Mesendoderm (in vitro differentiated cells): ENCODE measurements around the gene FAM149A.

Source experiments
- DNase-seq: peaks from one replicate; pipeline ENCODE4 v3.0.0; 2013
- H2AK5ac ChIP-seq: 2 replicates; pipeline ENCODE4 v1.6.1; 2013; ENCODE audit warnings: low read length, inconsistent platforms
- H2BK120ac ChIP-seq: 2 replicates; pipeline ENCODE4 v1.6.1; 2013; ENCODE audit warnings: low read depth, mild to moderate bottlenecking, low read length, moderate library complexity, mixed read lengths
- H2BK15ac ChIP-seq: replicated peaks from 2 replicates; pipeline ENCODE4 v1.6.1; 2013; ENCODE audit warnings: low read depth, mild to moderate bottlenecking, moderate library complexity
- H2BK5ac ChIP-seq: 2 replicates; pipeline ENCODE4 v1.6.1; 2013; ENCODE audit warnings: low read length, inconsistent platforms
- H3K18ac ChIP-seq: 2 replicates; pipeline ENCODE4 v1.6.1; 2013; ENCODE audit warnings: mild to moderate bottlenecking, low read length, mixed read lengths
- H3K23ac ChIP-seq: one replicate; pipeline ENCODE4 v1.6.1; 2013; ENCODE audit warnings: low read length
- H3K27ac ChIP-seq: 2 replicates; pipeline ENCODE4 v1.5.1; 2013; ENCODE audit warnings: low read depth, mild to moderate bottlenecking, inconsistent platforms, low read length, moderate library complexity
- H3K27me3 ChIP-seq: 2 replicates; pipeline ENCODE4 v1.6.1; 2013; ENCODE audit warnings: low read length, control low read depth, mild to moderate bottlenecking, inconsistent platforms; ENCODE audit not compliant: insufficient read depth, poor library complexity
- H3K36me3 ChIP-seq: 2 replicates; pipeline ENCODE4 v1.6.1; 2013; ENCODE audit warnings: low read length, inconsistent platforms; ENCODE audit not compliant: control insufficient read depth, insufficient read depth
- H3K4ac ChIP-seq: one replicate; pipeline ENCODE4 v1.6.1; 2013; ENCODE audit warnings: low read depth, mild to moderate bottlenecking, low read length, moderate library complexity
- H3K4me1 ChIP-seq: 2 replicates; pipeline ENCODE4 v1.6.1; 2013; ENCODE audit warnings: low read depth, low read length, inconsistent platforms; ENCODE audit not compliant: control insufficient read depth
- H3K4me2 ChIP-seq: 2 replicates; pipeline ENCODE4 v1.6.1; 2013; ENCODE audit warnings: low read length
- H3K4me3 ChIP-seq: 2 replicates; pipeline ENCODE4 v1.5.1; 2013; ENCODE audit warnings: mild to moderate bottlenecking, low read length
- H3K56ac ChIP-seq: one replicate; pipeline ENCODE4 v1.6.1; 2013; ENCODE audit warnings: low read length
- H3K79me1 ChIP-seq: 2 replicates; pipeline ENCODE4 v1.6.1; 2013; ENCODE audit warnings: low read length, inconsistent platforms
- H3K79me2 ChIP-seq: 2 replicates; pipeline ENCODE4 v1.6.1; 2013; ENCODE audit warnings: mild to moderate bottlenecking, low read length; ENCODE audit not compliant: control insufficient read depth, insufficient read depth
- H3K9ac ChIP-seq: 2 replicates; pipeline ENCODE4 v1.6.1; 2013; ENCODE audit warnings: low read length, inconsistent platforms
- H4K5ac ChIP-seq: one replicate; pipeline ENCODE4 v1.6.1; 2013; ENCODE audit warnings: low read length
- H4K8ac ChIP-seq: one replicate; pipeline ENCODE4 v1.6.1; 2013; ENCODE audit warnings: low read depth, mild to moderate bottlenecking, control low read depth, low read length, moderate library complexity
- WGBS: extraction: QIAGEN DNeasy Blood & Tissue Kit; methylation state at CpG from one replicate; pipeline ENCODE4 v1.1.7; 2013; ENCODE audit warnings: low lambda C conversion rate, missing lambda C conversion rate; ENCODE audit not compliant: insufficient coverage; ENCODE audit errors: extremely low coverage; 5-methylcytosine and 5-hydroxymethylcytosine counted together

The FAM149A gene

GRCh38 chr4:186068581-186069348, 35.7 kb upstream of the FAM149A start, which contains the start of gene TLR3:
TLR3 (plus strand) TSS chr4:186069156; CDS start chr4:186076620, 7,464 bp downstream.
- Histone ChIP-seq H3K4me2 (no peak within 1 kb of the TSS), H3K79me2 (no peaks in the 10 kb centered on the region), H3K9ac (no peak within 1 kb of the TSS), H4K5ac (no peak within 1 kb of the TSS), H2BK15ac (no peak within 1 kb of the TSS), H2BK120ac (no peak within 1 kb of the TSS), H2BK5ac (no peak within 1 kb of the TSS), H2AK5ac (no peak within 1 kb of the TSS), H3K79me1 (no peaks in the 10 kb centered on the region), H3K36me3 (no peaks in the 10 kb centered on the region), H3K23ac (no peak within 1 kb of the TSS), H3K56ac (no peak within 1 kb of the TSS), H3K4me1 (no peaks in the 10 kb centered on the region), H3K4me3 (no peak within 1 kb of the TSS), H3K18ac (no peak within 1 kb of the TSS), H3K27ac (no peak within 1 kb of the TSS), H3K4ac (no peak within 1 kb of the TSS), H4K8ac (no peak within 1 kb of the TSS), H3K27me3 (no peaks in the 10 kb centered on the region)
- WGBS = no CpG with 5 or more reads among the region's 12 CpGs
- no peak for DNase-seq

GRCh38 chr4:186069729-186070128, 34.8 kb upstream of the FAM149A start:
- Histone ChIP-seq H3K36me3 (no peaks in the 10 kb centered on the region), H3K9ac (no peak overlapping the region), H3K18ac (no peak overlapping the region), H3K56ac (no peak overlapping the region), H3K4ac (no peak overlapping the region), H2AK5ac (no peak overlapping the region), H3K27ac (no peak overlapping the region), H3K4me3 (no peak overlapping the region), H3K27me3 (no peaks in the 10 kb centered on the region), H4K5ac (no peak overlapping the region), H2BK15ac (no peak overlapping the region), H3K79me2 (no peaks in the 10 kb centered on the region), H2BK120ac (no peak overlapping the region), H4K8ac (no peak overlapping the region), H3K79me1 (no peaks in the 10 kb centered on the region), H3K4me1 (no peaks in the 10 kb centered on the region), H3K4me2 (no peak overlapping the region), H2BK5ac (no peak overlapping the region), H3K23ac (no peak overlapping the region)
- DNase-seq = no peak
- no CpG with 5 or more reads among the region's 4 CpGs for WGBS

- H3K4me1 ChIP-seq = no peaks in the 10 kb centered on the region
- no peaks in the 10 kb centered on the region for H3K27me3 ChIP-seq
- no peak overlapping the region for H3K4me3 ChIP-seq
- H3K18ac ChIP-seq = no peak overlapping the region
- no peaks in the 10 kb centered on the region for H3K79me2 ChIP-seq
- H3K79me1 ChIP-seq = no peaks in the 10 kb centered on the region
- H3K56ac ChIP-seq = no peak overlapping the region
- no peak for DNase-seq
- no peak overlapping the region for H3K9ac ChIP-seq
- no peak overlapping the region for H2BK120ac ChIP-seq
- no peak overlapping the region for H3K23ac ChIP-seq
- no peak overlapping the region for H2BK5ac ChIP-seq
- H4K5ac ChIP-seq = no peak overlapping the region
- no peak overlapping the region for H2AK5ac ChIP-seq
- H3K4me2 ChIP-seq = no peak overlapping the region
- no peaks in the 10 kb centered on the region for H3K36me3 ChIP-seq
- no peak overlapping the region for H3K27ac ChIP-seq
- no CpG with 5 or more reads among the region's 10 CpGs for WGBS
- no peak overlapping the region for H3K4ac ChIP-seq
- no peak overlapping the region for H2BK15ac ChIP-seq
- no peak overlapping the region for H4K8ac ChIP-seq
Observed at GRCh38 chr4:186072516-186072915, 32.0 kb upstream of the FAM149A start.

GRCh38 chr4:186074189-186074588, 30.3 kb upstream of the FAM149A start:
- H3K4me3 ChIP-seq = no peak overlapping the region
- H2BK15ac ChIP-seq = no peak overlapping the region
- no peak overlapping the region for H3K23ac ChIP-seq
- H3K56ac ChIP-seq = no peak overlapping the region
- H3K4ac ChIP-seq = no peak overlapping the region
- no peak overlapping the region for H3K18ac ChIP-seq
- no peaks in the 10 kb centered on the region for H3K36me3 ChIP-seq
- no peak overlapping the region for H3K9ac ChIP-seq
- no peak overlapping the region for H4K8ac ChIP-seq
- no peak overlapping the region for H4K5ac ChIP-seq
- H3K79me1 ChIP-seq = no peaks in the 10 kb centered on the region
- H2BK5ac ChIP-seq = no peak overlapping the region
- no peaks in the 10 kb centered on the region for H3K4me1 ChIP-seq
- no peaks in the 10 kb centered on the region for H3K79me2 ChIP-seq
- H3K27ac ChIP-seq = no peak overlapping the region
- H2BK120ac ChIP-seq = no peak overlapping the region
- no peaks in the 10 kb centered on the region for H3K27me3 ChIP-seq
- no peak for DNase-seq
- H2AK5ac ChIP-seq = no peak overlapping the region
- no peak overlapping the region for H3K4me2 ChIP-seq
- no CpG with 5 or more reads among the region's 7 CpGs for WGBS

- no peaks in the 10 kb centered on the region for H3K79me1 ChIP-seq
- no peak overlapping the region for H3K23ac ChIP-seq
- no peaks in the 10 kb centered on the region for H3K36me3 ChIP-seq
- peak; percentile 91 for DNase-seq
- H3K27ac ChIP-seq = no peak overlapping the region
- no peak overlapping the region for H2BK120ac ChIP-seq
- H3K4me3 ChIP-seq = no peak overlapping the region
- no peak overlapping the region for H3K56ac ChIP-seq
- H3K4ac ChIP-seq = no peak overlapping the region
- no peak overlapping the region for H2AK5ac ChIP-seq
- no CpG with 5 or more reads among the region's 11 CpGs for WGBS
- no peak overlapping the region for H3K18ac ChIP-seq
- H4K5ac ChIP-seq = no peak overlapping the region
- no peaks in the 10 kb centered on the region for H3K79me2 ChIP-seq
- H3K4me1 ChIP-seq = peaks cover 7% of the 10 kb centered on the region
- no peaks in the 10 kb centered on the region for H3K27me3 ChIP-seq
- H4K8ac ChIP-seq = no peak overlapping the region
- H3K4me2 ChIP-seq = no peak overlapping the region
- no peak overlapping the region for H2BK15ac ChIP-seq
- no peak overlapping the region for H2BK5ac ChIP-seq
- no peak overlapping the region for H3K9ac ChIP-seq
Observed at GRCh38 chr4:186078981-186079638, 25.4 kb upstream of the FAM149A start.
